K562 (cell line): ENCODE results near the gene SH3BGRL3. TPM values are rescaled to one million over a fixed set of nuclear protein-coding genes. Genes with fewer than 3 reads are reported as not detected.

Experiments
- CEBPG ChIP-seq, 3 experiments: fragments of 200-800 bp in 1 of 3; sonication (Bioruptor generic) in 1 of 3; sonication (generic) in 1 of 3; formaldehyde crosslinking in 1 of 3; IDR thresholded peaks in 2 of 3; conservative IDR thresholded peaks in 1 of 3; 2 replicates each; pipeline versions ENCODE4 v1.6.1 to v1.8.0; 2016 to 2022; ENCODE audit warnings: missing compliant biosample characterization in 2 of 3, missing genetic modification characterization in 2 of 3, mild to moderate bottlenecking in 1 of 3, missing genetic modification reagents in 1 of 3
- DNMT1 ChIP-seq: fragments of 450-650 bp; IDR thresholded peaks from 2 replicates; pipeline ENCODE4 v1.6.1; 2016; ENCODE audit warnings: antibody characterized with exemption, mild to moderate bottlenecking
- GTF2F1 ChIP-seq: IDR thresholded peaks from 2 replicates; pipeline ENCODE4 v1.6.1; 2011; ENCODE audit warnings: low read depth, low read length, improper control_type of control experiment
- HCFC1 ChIP-seq: IDR thresholded peaks from 2 replicates; pipeline ENCODE4 v1.6.1; 2012; ENCODE audit warnings: low read depth, low read length, improper control_type of control experiment
- MTA2 ChIP-seq: fragments of 450-650 bp; IDR thresholded peaks from 2 replicates; pipeline ENCODE4 v1.6.1; 2016; ENCODE audit warnings: low read depth
- NCOA6 ChIP-seq: fragments of 450-650 bp; IDR thresholded peaks from 2 replicates; pipeline ENCODE4 v1.6.1; 2017; ENCODE audit warnings: mild to moderate bottlenecking
- NFXL1 ChIP-seq: fragments of 450-650 bp; formaldehyde crosslinking; IDR thresholded peaks from 2 replicates; pipeline ENCODE4 v1.4.0; 2021; ENCODE audit warnings: mild to moderate bottlenecking
- PYGO2 ChIP-seq: fragments of 450-650 bp; IDR thresholded peaks from 2 replicates; pipeline ENCODE4 v1.6.1; 2016; ENCODE audit warnings: mild to moderate bottlenecking, missing genetic modification characterization, moderate library complexity, missing compliant biosample characterization
- RNF2 ChIP-seq: sonication (generic); IDR thresholded peaks from 2 replicates; pipeline ENCODE4 v1.6.1; 2016
- SMARCC2 ChIP-seq: fragments of 450-650 bp; IDR thresholded peaks from 2 replicates; pipeline ENCODE4 v1.6.1; 2017; ENCODE audit warnings: antibody characterized with exemption, moderate library complexity, mild to moderate bottlenecking, low read depth
- SREBF2 ChIP-seq: sonication (generic); formaldehyde crosslinking; IDR thresholded peaks from 2 replicates; pipeline ENCODE4 v1.4.0; 2020; ENCODE audit warnings: mild to moderate bottlenecking, missing genetic modification reagents
- TAF15 ChIP-seq: fragments of 200-400 bp; formaldehyde crosslinking; IDR thresholded peaks from 2 replicates; pipeline ENCODE4 v1.6.1; 2017; ENCODE audit warnings: mild to moderate bottlenecking, low read depth, low read length, moderate library complexity
- TAF7 ChIP-seq: fragments of 450-650 bp; IDR thresholded peaks from 2 replicates; pipeline ENCODE4 v1.6.1; 2016; ENCODE audit warnings: missing genetic modification characterization, missing compliant biosample characterization
- TFAM ChIP-seq: fragments of 250-450 bp; sonication (Bioruptor Pico); conservative IDR thresholded peaks from 2 replicates; pipeline ENCODE4 v1.5.0; 2021; ENCODE audit warnings: mild to moderate bottlenecking, moderate library complexity
- ZBTB2 ChIP-seq: fragments of 450-650 bp; IDR thresholded peaks from 2 replicates; pipeline ENCODE4 v1.6.1; 2016; ENCODE audit warnings: antibody characterized with exemption
- ZNF511 ChIP-seq: sonication (generic); formaldehyde crosslinking; IDR thresholded peaks from 2 replicates; pipeline ENCODE4 v1.8.0; 2022; ENCODE audit warnings: mild to moderate bottlenecking, missing genetic modification reagents
- ZNF764 ChIP-seq: fragments of 250-450 bp; sonication (Bioruptor Pico); IDR thresholded peaks from 2 replicates; pipeline ENCODE4 v1.4.0; 2020; ENCODE audit warnings: low read depth, mild to moderate bottlenecking, moderate library complexity
- polyA plus RNA-seq, 8 experiments: library from polyadenylated mRNA; depleted of rRNA in 4 of 8; stranded (reverse) in 5 of 8; unstranded in 3 of 8; fragments of >200 nt; fragmentation: Nextera tagmentation in 2 of 8; fragmentation: Illumina TruSeq in 1 of 8; extraction: Ambion mirVana in 2 of 8; extraction: Trizol in 1 of 8; gene quantifications; 2 replicates each; pipeline versions ENCODE4 v1.2.1 to v1.2.3, GENCODE V29; 2011 to 2014; ENCODE audit warnings: inconsistent platforms in 1 of 8, missing spikeins in 1 of 8
- total RNA-seq, 7 experiments: library from RNA; depleted of rRNA in 6 of 7; stranded (reverse); fragments of >200 nt in 6 of 7; fragmentation: Illumina TruSeq in 2 of 7; extraction: Trizol in 2 of 7; gene quantifications; 2 replicates each; pipeline versions ENCODE4 v1.2.1 to v1.2.3, GENCODE V29; 2011 to 2021; ENCODE audit warnings: low replicate concordance in 1 of 7
- TF ChIP-seq, protein P1 (sequence below): fragments of 250-450 bp; sonication (Bioruptor Pico); IDR thresholded peaks from 2 replicates; pipeline ENCODE4 v1.4.0; 2020; ENCODE audit warnings: mild to moderate bottlenecking
- TF ChIP-seq, protein P2 (sequence below): sonication (generic); formaldehyde crosslinking; IDR thresholded peaks from 2 replicates; pipeline ENCODE4 v1.8.0; 2023; ENCODE audit warnings: missing genetic modification reagents, mild to moderate bottlenecking, borderline replicate concordance

Gene SH3BGRL3
- total and polyA plus RNA-seq, 9 of the 15 experiments (the other 6 are each of a cell fraction or from before 2014, with no cell fraction given) = 30.3 to 140 (median 54.2) TPM

DNA sequence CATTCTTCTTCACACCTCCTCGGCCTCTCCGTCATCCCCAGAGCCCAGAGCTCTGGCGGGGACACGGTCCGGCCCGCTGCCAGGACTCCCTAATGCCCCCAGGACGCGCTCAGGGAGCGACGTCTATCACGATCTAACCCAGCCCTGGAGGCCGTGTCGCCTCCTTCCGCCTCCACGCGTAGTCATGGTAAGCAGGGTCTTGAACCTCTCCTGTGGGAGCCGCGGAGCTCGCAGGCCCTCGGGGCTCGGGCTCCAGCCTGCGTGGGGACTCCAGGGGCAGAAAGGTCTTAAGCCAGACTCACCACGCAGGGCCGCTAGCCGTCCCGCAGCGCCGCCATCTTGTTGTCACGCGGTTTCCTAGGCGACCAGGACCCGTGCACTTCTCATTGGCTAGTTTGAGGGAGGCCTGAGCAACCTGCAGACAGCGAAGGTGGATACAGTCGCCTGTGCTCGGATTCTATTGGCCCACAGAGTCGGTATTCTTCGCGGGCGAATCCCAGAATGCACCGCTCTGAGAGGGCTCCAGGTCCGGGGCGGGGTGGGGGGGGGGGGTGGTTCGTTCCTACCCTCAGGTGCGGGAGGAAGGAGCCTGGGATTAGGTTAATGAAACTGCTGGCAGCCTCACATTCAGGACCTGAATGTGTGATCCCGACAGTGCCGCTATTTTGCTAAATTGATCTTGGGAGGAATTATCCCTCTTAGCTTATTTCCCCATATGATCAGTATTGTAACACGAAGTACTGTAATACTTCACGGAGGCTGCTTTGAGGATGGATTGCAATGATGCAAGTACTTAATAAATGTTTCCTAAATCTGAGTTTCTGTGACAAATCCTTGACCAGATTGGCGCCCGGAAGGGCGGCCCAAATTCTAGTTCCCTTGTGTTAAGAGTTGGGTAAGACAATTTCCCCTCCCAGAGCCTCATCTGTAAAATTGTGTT, 26.7 kb downstream of the SH3BGRL3 start, which contains the start of gene UBXN11 (continued):
- TF ChIP-seq CEBPG (CRISPR knock-in tag; IDR thresholded peaks at IDR 0.05) (no peak; the same call in 1 of the 2 replicates), CEBPG (tag; conservative IDR thresholded peaks at IDR 0.05 in 1 of 2, IDR thresholded peaks at IDR 0.05 in 1 of 2) (peak; percentile 24 to 62; a peak in 1 of 4 replicates), NFXL1 (no peak), ZNF511 (CRISPR knock-in tag) (no peak), NCOA6 (no peak), PYGO2 (tag) (no peak), SMARCC2 (no peak), HCFC1 (peak; percentile 73), ZNF764 (no peak), RNF2 (no peak), GTF2F1 (no peak), TAF15 (no peak), DNMT1 (no peak), TFAM (CRISPR knock-in tag) (no peak), ZBTB2 (no peak), TAF7 (tag) (no peak), SREBF2 (CRISPR knock-in tag) (no peak), MTA2 (no peak)
- TF ChIP-seq, protein P1, sequence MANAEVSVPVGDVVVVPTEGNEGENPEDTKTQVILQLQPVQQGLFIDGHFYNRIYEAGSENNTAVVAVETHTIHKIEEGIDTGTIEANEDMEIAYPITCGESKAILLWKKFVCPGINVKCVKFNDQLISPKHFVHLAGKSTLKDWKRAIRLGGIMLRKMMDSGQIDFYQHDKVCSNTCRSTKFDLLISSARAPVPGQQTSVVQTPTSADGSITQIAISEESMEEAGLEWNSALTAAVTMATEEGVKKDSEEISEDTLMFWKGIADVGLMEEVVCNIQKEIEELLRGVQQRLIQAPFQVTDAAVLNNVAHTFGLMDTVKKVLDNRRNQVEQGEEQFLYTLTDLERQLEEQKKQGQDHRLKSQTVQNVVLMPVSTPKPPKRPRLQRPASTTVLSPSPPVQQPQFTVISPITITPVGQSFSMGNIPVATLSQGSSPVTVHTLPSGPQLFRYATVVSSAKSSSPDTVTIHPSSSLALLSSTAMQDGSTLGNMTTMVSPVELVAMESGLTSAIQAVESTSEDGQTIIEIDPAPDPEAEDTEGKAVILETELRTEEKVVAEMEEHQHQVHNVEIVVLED (CRISPR knock-in tag) = peak; percentile 22; the same call in 1 of the 2 replicates
- TF ChIP-seq, protein P2, sequence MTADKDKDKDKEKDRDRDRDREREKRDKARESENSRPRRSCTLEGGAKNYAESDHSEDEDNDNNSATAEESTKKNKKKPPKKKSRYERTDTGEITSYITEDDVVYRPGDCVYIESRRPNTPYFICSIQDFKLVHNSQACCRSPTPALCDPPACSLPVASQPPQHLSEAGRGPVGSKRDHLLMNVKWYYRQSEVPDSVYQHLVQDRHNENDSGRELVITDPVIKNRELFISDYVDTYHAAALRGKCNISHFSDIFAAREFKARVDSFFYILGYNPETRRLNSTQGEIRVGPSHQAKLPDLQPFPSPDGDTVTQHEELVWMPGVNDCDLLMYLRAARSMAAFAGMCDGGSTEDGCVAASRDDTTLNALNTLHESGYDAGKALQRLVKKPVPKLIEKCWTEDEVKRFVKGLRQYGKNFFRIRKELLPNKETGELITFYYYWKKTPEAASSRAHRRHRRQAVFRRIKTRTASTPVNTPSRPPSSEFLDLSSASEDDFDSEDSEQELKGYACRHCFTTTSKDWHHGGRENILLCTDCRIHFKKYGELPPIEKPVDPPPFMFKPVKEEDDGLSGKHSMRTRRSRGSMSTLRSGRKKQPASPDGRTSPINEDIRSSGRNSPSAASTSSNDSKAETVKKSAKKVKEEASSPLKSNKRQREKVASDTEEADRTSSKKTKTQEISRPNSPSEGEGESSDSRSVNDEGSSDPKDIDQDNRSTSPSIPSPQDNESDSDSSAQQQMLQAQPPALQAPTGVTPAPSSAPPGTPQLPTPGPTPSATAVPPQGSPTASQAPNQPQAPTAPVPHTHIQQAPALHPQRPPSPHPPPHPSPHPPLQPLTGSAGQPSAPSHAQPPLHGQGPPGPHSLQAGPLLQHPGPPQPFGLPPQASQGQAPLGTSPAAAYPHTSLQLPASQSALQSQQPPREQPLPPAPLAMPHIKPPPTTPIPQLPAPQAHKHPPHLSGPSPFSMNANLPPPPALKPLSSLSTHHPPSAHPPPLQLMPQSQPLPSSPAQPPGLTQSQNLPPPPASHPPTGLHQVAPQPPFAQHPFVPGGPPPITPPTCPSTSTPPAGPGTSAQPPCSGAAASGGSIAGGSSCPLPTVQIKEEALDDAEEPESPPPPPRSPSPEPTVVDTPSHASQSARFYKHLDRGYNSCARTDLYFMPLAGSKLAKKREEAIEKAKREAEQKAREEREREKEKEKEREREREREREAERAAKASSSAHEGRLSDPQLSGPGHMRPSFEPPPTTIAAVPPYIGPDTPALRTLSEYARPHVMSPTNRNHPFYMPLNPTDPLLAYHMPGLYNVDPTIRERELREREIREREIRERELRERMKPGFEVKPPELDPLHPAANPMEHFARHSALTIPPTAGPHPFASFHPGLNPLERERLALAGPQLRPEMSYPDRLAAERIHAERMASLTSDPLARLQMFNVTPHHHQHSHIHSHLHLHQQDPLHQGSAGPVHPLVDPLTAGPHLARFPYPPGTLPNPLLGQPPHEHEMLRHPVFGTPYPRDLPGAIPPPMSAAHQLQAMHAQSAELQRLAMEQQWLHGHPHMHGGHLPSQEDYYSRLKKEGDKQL = no peak
